Esophagus muscularis mucosa (tissue), 4 donors: ENCODE measurements around the gene GPX8. TPM values are rescaled to one million over a fixed set of nuclear protein-coding genes. Genes with fewer than 3 reads are reported as not detected.

Source experiments
- DNase-seq: peaks from one replicate; pipeline ENCODE4 v3.0.0-alpha.2; 2017; ENCODE audit errors: extremely low spot score
- H3K27ac ChIP-seq, 4 donors: fragments of 200-600 bp; sonication (generic); replicated peaks in 1 of 4; 1 replicate in 3 of 4; 2 replicates in 1 of 4; pipeline ENCODE4 v1.5.1; 2016 to 2019; ENCODE audit warnings: mild to moderate bottlenecking in 1 of 4
- H3K27me3 ChIP-seq, 4 donors: fragments of 200-600 bp; sonication (generic); one replicate each; pipeline versions ENCODE4 v1.5.1 to v1.6.0; 2016 to 2019
- H3K36me3 ChIP-seq, 4 donors: fragments of 200-600 bp; sonication (generic); one replicate each; pipeline ENCODE4 v1.5.1; 2016 to 2019
- H3K4me1 ChIP-seq, 4 donors: fragments of 200-600 bp; sonication (generic); one replicate each; pipeline ENCODE4 v1.5.1; 2016 to 2019
- H3K4me3 ChIP-seq, 4 donors: fragments of 200-600 bp; sonication (generic); 1 replicate in 2 of 4; 2 replicates in 2 of 4; pipeline ENCODE4 v1.5.1; 2016 to 2019; ENCODE audit warnings: mild to moderate bottlenecking in 4 of 4, moderate library complexity in 1 of 4
- H3K9me3 ChIP-seq, 4 donors: fragments of 200-600 bp; sonication (generic); 1 replicate in 3 of 4; 2 replicates in 1 of 4; pipeline ENCODE4 v1.5.1; 2016 to 2019
- EP300 ChIP-seq: sonication (generic); formaldehyde crosslinking; IDR thresholded peaks from one replicate; pipeline ENCODE4 v1.6.1; 2017; ENCODE audit warnings: antibody characterized with exemption
- POLR2A ChIP-seq: fragments of 450-650 bp; IDR thresholded peaks from one replicate; pipeline ENCODE4 v1.6.1; 2017; ENCODE audit warnings: antibody characterized with exemption, moderate library complexity, mild to moderate bottlenecking, low read depth
- POLR2AphosphoS5 ChIP-seq, 2 donors: sonication (generic); formaldehyde crosslinking; IDR thresholded peaks; one replicate each; pipeline ENCODE4 v1.6.1; 2017; ENCODE audit warnings: antibody characterized with exemption in 2 of 2
- WGBS: methylation state at CpG from one replicate; pipeline ENCODE4 v1.1.5; 2018; 5-methylcytosine and 5-hydroxymethylcytosine counted together
- intact Hi-C: fragments of 100-400 bp; cut with DNase I; formaldehyde crosslinking; loops from one replicate; pipeline ENCODE4 v1.15.1; 2023
- total RNA-seq, 4 donors: library from RNA; depleted of rRNA; stranded (reverse); fragments of >200 nt; gene quantifications; one replicate each; pipeline versions ENCODE4 v1.1.0 to v1.2.1, GENCODE V29; 2016
- TF ChIP-seq, protein P1 (sequence below), 3 experiments: fragments of 200-600 bp in 2 of 3; fragments of 450-650 bp in 1 of 3; sonication (generic) in 2 of 3; IDR thresholded peaks; one replicate each; pipeline ENCODE4 v1.5.1; 2017 to 2019; ENCODE audit warnings: antibody characterized with exemption in 3 of 3, mild to moderate bottlenecking in 2 of 3, moderate library complexity in 1 of 3

The GPX8 gene
- total RNA-seq, 4 donors from 2014 or later = 8.4 to 12.5 (median 9.3) TPM

DNA sequence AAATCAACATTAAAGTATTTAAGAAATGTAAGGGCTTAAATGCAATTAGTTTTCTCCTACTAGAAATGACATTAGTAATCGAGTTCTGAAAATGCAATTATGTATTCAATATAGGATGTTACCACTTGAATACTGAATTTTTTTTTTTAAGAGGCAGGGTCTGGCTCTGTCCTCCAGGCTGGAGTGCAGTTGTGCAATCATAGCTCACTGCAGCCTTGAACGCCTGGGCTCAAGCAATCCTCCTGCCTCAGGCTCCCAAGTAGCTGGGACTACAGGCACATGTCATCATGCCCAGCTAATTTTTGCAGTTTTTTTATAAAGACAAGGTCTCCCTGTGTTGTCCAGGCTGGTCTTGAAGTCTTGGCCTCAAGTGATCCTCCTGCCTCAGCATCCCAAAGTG, 11.5 kb downstream of the GPX8 start:
- no peak for DNase-seq
- Histone ChIP-seq H3K4me3 (no peak overlapping the region), H3K27ac (no peak overlapping the region), H3K36me3 (no peaks in the 10 kb centered on the region), H3K4me1 (peaks cover 23 to 29% (median 27%) of the 10 kb centered on the region in 4 donors), H3K27me3 (peaks cover 7 to 69% (median 23%) of the 10 kb centered on the region in 4 donors), H3K9me3 (no peaks in the 10 kb centered on the region)
- 48% methylated on average over 2 of the region's 2 CpGs for WGBS
- intact Hi-C loops = loop anchor here (10.0 kb wide), 1 partner anchor 543 kb away; the partner anchor contains the start of gene SLC38A9
- TF ChIP-seq POLR2A (no peak), POLR2AphosphoS5 (IDR thresholded peaks at IDR 0.05) (no peak), EP300 (no peak)
- TF ChIP-seq, protein P1, sequence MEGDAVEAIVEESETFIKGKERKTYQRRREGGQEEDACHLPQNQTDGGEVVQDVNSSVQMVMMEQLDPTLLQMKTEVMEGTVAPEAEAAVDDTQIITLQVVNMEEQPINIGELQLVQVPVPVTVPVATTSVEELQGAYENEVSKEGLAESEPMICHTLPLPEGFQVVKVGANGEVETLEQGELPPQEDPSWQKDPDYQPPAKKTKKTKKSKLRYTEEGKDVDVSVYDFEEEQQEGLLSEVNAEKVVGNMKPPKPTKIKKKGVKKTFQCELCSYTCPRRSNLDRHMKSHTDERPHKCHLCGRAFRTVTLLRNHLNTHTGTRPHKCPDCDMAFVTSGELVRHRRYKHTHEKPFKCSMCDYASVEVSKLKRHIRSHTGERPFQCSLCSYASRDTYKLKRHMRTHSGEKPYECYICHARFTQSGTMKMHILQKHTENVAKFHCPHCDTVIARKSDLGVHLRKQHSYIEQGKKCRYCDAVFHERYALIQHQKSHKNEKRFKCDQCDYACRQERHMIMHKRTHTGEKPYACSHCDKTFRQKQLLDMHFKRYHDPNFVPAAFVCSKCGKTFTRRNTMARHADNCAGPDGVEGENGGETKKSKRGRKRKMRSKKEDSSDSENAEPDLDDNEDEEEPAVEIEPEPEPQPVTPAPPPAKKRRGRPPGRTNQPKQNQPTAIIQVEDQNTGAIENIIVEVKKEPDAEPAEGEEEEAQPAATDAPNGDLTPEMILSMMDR (IDR thresholded peaks at IDR 0.05) = no peak

DNA sequence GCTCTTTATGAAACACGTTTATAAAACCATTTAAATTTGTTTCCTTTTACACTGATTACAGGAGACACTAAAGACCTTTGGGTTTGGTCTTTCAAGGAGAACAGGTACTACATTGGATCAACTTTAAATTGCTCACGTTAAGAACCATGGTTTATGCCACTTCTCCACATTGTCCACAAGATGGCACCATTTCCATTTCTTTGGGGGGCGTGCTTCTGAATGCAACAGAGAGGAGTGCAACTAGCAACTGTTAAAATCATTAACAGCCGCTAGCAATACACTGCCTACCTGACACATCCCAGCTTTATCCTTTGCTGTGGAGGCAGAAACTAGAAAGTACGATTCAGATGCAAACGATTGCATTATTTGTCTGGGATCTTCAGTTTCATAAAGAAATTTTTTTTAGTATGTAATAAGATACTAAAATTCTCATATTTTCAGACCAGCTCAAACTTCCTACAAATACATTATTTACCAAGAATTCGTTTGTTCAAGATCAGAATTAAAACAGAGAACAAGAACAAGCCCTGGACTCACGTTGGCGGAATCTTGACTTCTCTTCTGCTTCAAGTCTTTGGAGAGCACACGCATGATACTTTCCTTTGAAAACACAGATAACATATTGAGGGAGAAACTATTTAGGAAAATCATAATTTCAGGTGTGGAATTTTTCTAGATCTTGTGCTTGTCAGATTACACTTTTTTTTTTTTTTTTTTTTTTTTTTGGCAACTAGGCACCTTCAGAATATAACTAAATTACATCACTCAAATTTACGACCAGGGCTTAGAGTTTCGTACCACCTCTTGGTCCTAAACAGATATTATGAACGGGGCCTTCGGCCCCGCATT, 12.3 kb downstream of the GPX8 start:
- H3K4me3 ChIP-seq = peak overlapping the region; percentile 51 to 64 (median 57)
- WGBS = 7% methylated on average over 15 of the region's 15 CpGs
- H3K36me3 ChIP-seq = no peaks in the 10 kb centered on the region
- H3K27me3 ChIP-seq = peaks cover 8 to 77% (median 31%) of the 10 kb centered on the region in 4 donors
- no peaks in the 10 kb centered on the region for H3K9me3 ChIP-seq
- H3K4me1 ChIP-seq = peaks cover 26 to 35% (median 32%) of the 10 kb centered on the region in 4 donors
- TF ChIP-seq, protein P1 (IDR thresholded peaks at IDR 0.05) = peak; percentile 73 to 86 (median 83)
- TF ChIP-seq POLR2AphosphoS5 (IDR thresholded peaks at IDR 0.05) = peak; percentile 8 to 24
- TF ChIP-seq EP300 = no peak
- TF ChIP-seq POLR2A = no peak
- intact Hi-C loops = loop anchor here (2.0 to 10.0 kb wide), 2 partner anchors 61 to 543 kb away; partner anchors contain the start of genes CCNO and SLC38A9
- DNase-seq = peak; percentile 90
- no peak overlapping the region for H3K27ac ChIP-seq

DNA sequence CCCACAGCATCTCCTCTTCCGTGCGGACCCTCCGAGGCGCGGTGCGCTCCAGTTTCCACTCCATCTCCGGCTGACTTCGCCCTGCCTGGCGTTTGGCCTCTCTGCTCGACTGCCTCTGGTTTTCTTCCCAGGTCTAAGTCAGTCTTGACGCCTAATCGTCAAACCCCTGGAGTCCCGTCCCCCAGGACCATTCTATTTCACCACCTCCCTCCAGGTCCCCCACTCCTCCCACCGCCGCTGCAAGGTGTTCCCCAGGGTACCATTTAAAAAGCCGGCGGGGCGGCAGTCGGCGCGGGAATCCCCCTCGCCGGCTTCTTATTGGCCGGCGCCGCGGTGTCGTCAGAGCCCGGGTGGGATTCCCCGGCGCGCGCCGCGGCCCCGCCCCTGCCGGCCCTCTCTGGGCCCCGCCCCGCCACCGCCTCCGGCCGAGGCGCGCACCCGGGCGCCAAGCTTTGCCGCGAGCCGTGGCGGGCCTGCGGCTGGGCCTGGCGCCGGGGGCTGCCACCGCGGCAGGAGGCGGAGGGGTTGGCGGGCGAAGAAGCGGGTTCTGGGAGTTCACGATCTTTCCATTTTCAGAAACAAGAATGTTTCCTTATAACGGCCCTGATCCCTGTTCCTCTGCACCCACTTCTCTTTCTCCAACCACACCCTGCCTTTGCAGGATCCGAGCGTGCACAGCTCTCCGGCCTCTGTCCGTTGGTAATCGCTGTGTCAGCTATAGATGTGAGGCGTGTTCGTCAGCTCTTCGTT, 13.1 kb downstream of the GPX8 start, which contains the start of gene CDC20B:
TSS of gene CDC20B (minus strand) at position 241 of the 750 bp plus-strand sequence. CDS start at position 64, 177 bp downstream.
- intact Hi-C loops = loop anchor here (2.0 to 10.0 kb wide), 2 partner anchors 60 to 542 kb away; partner anchors contain the start of genes CCNO and SLC38A9
- H3K36me3 ChIP-seq = no peaks in the 10 kb centered on the region
- no peaks in the 10 kb centered on the region for H3K9me3 ChIP-seq
- TF ChIP-seq POLR2AphosphoS5 (IDR thresholded peaks at IDR 0.05) (no peak), EP300 (no peak), POLR2A (no peak)
- TF ChIP-seq, protein P1 (IDR thresholded peaks at IDR 0.05) = no peak
- under 1% methylated on average over 33 of the region's 69 CpGs for WGBS
- DNase-seq = peak; percentile 89
- H3K27me3 ChIP-seq = peaks cover 8 to 79% (median 35%) of the 10 kb centered on the region in 4 donors
- no peak within 1 kb of the TSS for H3K27ac ChIP-seq
- peaks cover 26 to 35% (median 32%) of the 10 kb centered on the region in 4 donors for H3K4me1 ChIP-seq
- H3K4me3 ChIP-seq = peak within 1 kb of the TSS; percentile 51 to 64 (median 57)

DNA sequence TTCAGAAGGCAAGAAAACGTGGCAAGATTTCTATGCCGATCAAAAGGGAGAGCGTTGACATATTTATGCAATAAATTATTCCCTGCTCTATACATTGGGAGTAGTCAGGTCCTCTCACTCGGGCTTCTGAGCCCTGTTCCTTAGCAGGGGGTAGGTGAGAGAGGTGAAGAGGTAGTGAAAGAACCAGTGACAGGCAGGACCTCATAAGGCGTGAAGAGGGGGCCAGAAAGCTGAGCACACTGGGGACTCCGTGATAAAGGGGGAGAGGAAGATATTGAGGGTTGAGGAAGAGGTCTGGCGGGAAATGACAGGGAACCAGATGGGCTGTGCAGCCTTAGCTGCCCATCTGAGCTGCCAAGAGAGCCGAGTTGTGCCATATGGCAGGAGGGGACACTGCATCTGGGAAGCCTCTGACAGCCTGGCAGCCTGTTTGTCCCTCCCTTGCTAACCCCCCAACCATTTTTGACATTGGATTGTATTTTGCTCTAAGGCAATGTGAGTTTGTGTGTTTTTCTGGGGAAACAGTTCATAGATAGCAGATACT, 13.8 kb downstream of the GPX8 start:
- no peak for TF ChIP-seq POLR2AphosphoS5 (IDR thresholded peaks at IDR 0.05)
- TF ChIP-seq, protein P1 (IDR thresholded peaks at IDR 0.05) = no peak
- TF ChIP-seq EP300 = no peak
- TF ChIP-seq POLR2A = no peak
- 15% methylated on average over 8 of the region's 8 CpGs for WGBS
- intact Hi-C loops = loop anchor here (2.0 to 10.0 kb wide), 2 partner anchors 59 to 541 kb away; partner anchors contain the start of genes CCNO and SLC38A9
- DNase-seq = peak; percentile 86
- Histone ChIP-seq H3K9me3 (no peaks in the 10 kb centered on the region), H3K27ac (no peak overlapping the region), H3K4me1 (peaks cover 26 to 35% (median 32%) of the 10 kb centered on the region in 4 donors), H3K27me3 (peaks cover 8 to 84% (median 35%) of the 10 kb centered on the region in 4 donors), H3K4me3 (peak overlapping the region; percentile 51 to 64 (median 57)), H3K36me3 (no peaks in the 10 kb centered on the region)
